A549 (cell line): Measurements from ENCODE around the gene CEBPG. TPM values are rescaled to one million over a fixed set of nuclear protein-coding genes. Genes with fewer than 3 reads are reported as not detected.

Source experiments
- ATAC-seq, 2 experiments: fragments of 200-7000 bp in 1 of 2; fragments of >200 bp in 1 of 2; cut with Nextera tagmentation in 1 of 2; cut with Tn5 transposase in 1 of 2; 3 replicates each; pipeline versions ENCODE4 v1.8.0 to v1.9.1; 2018 to 2020; ENCODE audit warnings: mild to moderate bottlenecking in 1 of 2, moderate library complexity in 1 of 2
- CTCF ChIA-PET: fragments of 300-600 bp; sonication (Branson Sonifier 250); formaldehyde crosslinking; extraction: SDS; loops from one replicate; lab custom pipeline; 2021; ENCODE audit warnings: antibody characterized with exemption, inconsistent platforms; lab: Yijun Ruan, JAX
- POLR2A ChIA-PET: fragments of 350-600 bp; formaldehyde crosslinking; extraction: SDS; loops from one replicate; lab custom pipeline; 2021; ENCODE audit warnings: antibody characterized with exemption, inconsistent platforms; lab: Yijun Ruan, JAX
- DNase-seq, 2 experiments: peaks; one replicate each; pipeline versions ENCODE4 v3.0.0 to v3.0.0-alpha.2; 2011 to 2016; ENCODE audit warnings: low read depth in 1 of 2, low spot score in 1 of 2
- FAIRE-seq: peaks from 2 replicates; lab custom pipeline; 2011; peaks lifted over from hg19 to GRCh38; lab: Jason Lieb, UNC
- H3K27ac ChIP-seq, 2 experiments: fragments of >200 bp; sonication (Bioruptor Twin); formaldehyde crosslinking; 3 replicates each; pipeline ENCODE4 v1.5.1; 2016 to 2017
- H3K4me1 ChIP-seq: fragments of >200 bp; sonication (Bioruptor Twin); formaldehyde crosslinking; 3 replicates; pipeline ENCODE4 v1.6.1; 2016
- H3K4me2 ChIP-seq: fragments of >200 bp; sonication (Bioruptor Twin); formaldehyde crosslinking; 3 replicates; pipeline ENCODE4 v1.6.1; 2016
- H3K4me3 ChIP-seq: fragments of >200 bp; sonication (Bioruptor Twin); formaldehyde crosslinking; 3 replicates; pipeline ENCODE4 v1.5.1; 2016
- H3K9me3 ChIP-seq: fragments of >200 bp; sonication (Bioruptor Twin); formaldehyde crosslinking; 3 replicates; pipeline ENCODE4 v1.6.1; 2016
- ATOH8 ChIP-seq: fragments of 250-450 bp; sonication (Bioruptor Pico); IDR thresholded peaks from 2 replicates; pipeline ENCODE4 v1.5.0; 2020; ENCODE audit warnings: low read depth, mild to moderate bottlenecking, moderate library complexity
- CBX2 ChIP-seq: fragments of 200-600 bp; sonication (generic); IDR thresholded peaks from 2 replicates; pipeline ENCODE4 v1.6.1; 2016; ENCODE audit warnings: low read depth, mild to moderate bottlenecking, borderline replicate concordance
- EHMT2 ChIP-seq: fragments of 200-600 bp; sonication (generic); IDR thresholded peaks from 2 replicates; pipeline ENCODE4 v1.6.1; 2016; ENCODE audit warnings: antibody characterized with exemption, low read depth, mild to moderate bottlenecking, moderate library complexity
- ELK1 ChIP-seq: fragments of 150-350 bp; IDR thresholded peaks from 2 replicates; pipeline ENCODE4 v1.6.1; 2014; ENCODE audit warnings: low read depth, mild to moderate bottlenecking, low read length
- EP300 ChIP-seq, 2 experiments: fragments of >200 bp; sonication (Bioruptor Twin); formaldehyde crosslinking; IDR thresholded peaks; 2 replicates in 1 of 2; 3 replicates in 1 of 2; pipeline ENCODE4 v1.6.1; 2016 to 2017
- FOSB ChIP-seq: fragments of 250-450 bp; sonication (Bioruptor Pico); IDR thresholded peaks from 2 replicates; pipeline ENCODE4 v1.5.0; 2020; ENCODE audit warnings: mild to moderate bottlenecking, moderate library complexity
- HES2 ChIP-seq: fragments of >200 bp; sonication (Bioruptor Twin); formaldehyde crosslinking; IDR thresholded peaks from 2 replicates; pipeline ENCODE4 v1.6.1; 2016
- HOXB5 ChIP-seq: fragments of 250-450 bp; sonication (Bioruptor Pico); IDR thresholded peaks from 2 replicates; pipeline ENCODE4 v1.5.0; 2020; ENCODE audit warnings: mild to moderate bottlenecking, moderate library complexity
- JUN ChIP-seq, 2 experiments: fragments of >200 bp; sonication (Bioruptor Twin); formaldehyde crosslinking; IDR thresholded peaks; 2 replicates in 1 of 2; 3 replicates in 1 of 2; pipeline ENCODE4 v1.6.1; 2016 to 2017
- JUNB ChIP-seq: fragments of >200 bp; sonication (Bioruptor Twin); formaldehyde crosslinking; IDR thresholded peaks from 2 replicates; pipeline ENCODE4 v1.6.1; 2016
- MAZ ChIP-seq: fragments of 150-350 bp; IDR thresholded peaks from 2 replicates; pipeline ENCODE4 v1.6.1; 2014; ENCODE audit warnings: antibody characterized with exemption, low read depth, low read length, borderline replicate concordance
- MYC ChIP-seq: IDR thresholded peaks from 2 replicates; pipeline ENCODE4 v1.6.1; 2012; ENCODE audit warnings: mild to moderate bottlenecking, inconsistent platforms, low read length, improper control_type of control experiment, borderline replicate concordance
- NFE2L2 ChIP-seq: fragments of 150-350 bp; conservative IDR thresholded peaks from 2 replicates; pipeline ENCODE4 v1.6.1; 2014; ENCODE audit warnings: low read length
- NPAS2 ChIP-seq: fragments of 250-450 bp; sonication (Bioruptor Pico); IDR thresholded peaks from 2 replicates; pipeline ENCODE4 v1.8.0; 2022; ENCODE audit warnings: mild to moderate bottlenecking, moderate library complexity, borderline replicate concordance
- NR3C1 ChIP-seq: fragments of >200 bp; sonication (Bioruptor Twin); formaldehyde crosslinking; IDR thresholded peaks from 3 replicates; pipeline ENCODE4 v1.6.1; 2017
- POLR2AphosphoS2 ChIP-seq: conservative IDR thresholded peaks from 2 replicates; pipeline ENCODE4 v1.6.1; 2012; ENCODE audit warnings: low read length, improper control_type of control experiment, inconsistent platforms
- REST ChIP-seq: fragments of 200-600 bp; sonication (generic); IDR thresholded peaks from 2 replicates; pipeline ENCODE4 v1.6.1; 2016; ENCODE audit warnings: antibody characterized with exemption, mild to moderate bottlenecking, moderate library complexity
- SREBF2 ChIP-seq: fragments of 450-650 bp; IDR thresholded peaks from 2 replicates; pipeline ENCODE4 v1.6.1; 2014; ENCODE audit warnings: mild to moderate bottlenecking, moderate library complexity
- TP53 ChIP-seq: fragments of 250-450 bp; sonication (Bioruptor Pico); IDR thresholded peaks from 2 replicates; pipeline ENCODE4 v1.5.0; 2021; ENCODE audit warnings: mild to moderate bottlenecking, moderate library complexity
- ZC3H11A ChIP-seq: fragments of 450-650 bp; IDR thresholded peaks from 2 replicates; pipeline ENCODE4 v1.6.1; 2014; ENCODE audit warnings: antibody characterized with exemption, mild to moderate bottlenecking
- ZFP36 ChIP-seq: fragments of 450-650 bp; IDR thresholded peaks from 2 replicates; pipeline ENCODE4 v1.6.1; 2014; ENCODE audit warnings: borderline replicate concordance; ENCODE audit not compliant: partially characterized antibody
- ZNF302 ChIP-seq: fragments of 250-450 bp; sonication (Bioruptor Pico); IDR thresholded peaks from 2 replicates; pipeline ENCODE4 v1.9.0; 2021; ENCODE audit warnings: inconsistent platforms, mild to moderate bottlenecking, moderate library complexity
- WGBS: methylation state at CpG from one replicate; pipeline ENCODE4 v1.1.6; 2017; ENCODE audit errors: missing lambda C conversion rate; 5-methylcytosine and 5-hydroxymethylcytosine counted together
- polyA plus RNA-seq, 4 experiments: library from polyadenylated mRNA; depleted of rRNA in 3 of 4; stranded (reverse); fragments of >200 nt; fragmentation: RNase III in 1 of 4; extraction: RNeasy Plus Mini Kit Qiagen cat#74134 plus additional on column Dnase treatment in 1 of 4; gene quantifications; 2 replicates in 3 of 4; 3 replicates in 1 of 4; pipeline ENCODE4 v1.2.3, GENCODE V29; 2011 to 2017
- TF ChIP-seq, protein P1 (sequence below): fragments of >200 bp; sonication (Bioruptor Twin); formaldehyde crosslinking; IDR thresholded peaks from 3 replicates; pipeline ENCODE4 v1.6.1; 2016
- TF ChIP-seq, protein P2 (sequence below): fragments of >200 bp; sonication (Bioruptor Twin); formaldehyde crosslinking; IDR thresholded peaks from 3 replicates; pipeline ENCODE4 v1.5.1; 2016

CEBPG gene
- polyA plus RNA-seq, 2 of the 4 experiments (the other 2 are of a cell fraction) = 34.3 to 138 TPM

- TF ChIP-seq NR3C1 (no peak), ZFP36 (no peak), POLR2AphosphoS2 (no peak), EP300 (IDR thresholded peaks at IDR 0.05) (no peak), ZNF302 (CRISPR knock-in tag) (no peak), HOXB5 (no peak), TP53 (CRISPR knock-in tag) (no peak), ZC3H11A (no peak), JUN (IDR thresholded peaks at IDR 0.05) (no peak), JUNB (no peak), ELK1 (no peak), MYC (no peak), SREBF2 (no peak), HES2 (no peak), MAZ (no peak), EHMT2 (no peak), CBX2 (no peak), ATOH8 (CRISPR knock-in tag) (no peak)
- TF ChIP-seq, protein P1, sequence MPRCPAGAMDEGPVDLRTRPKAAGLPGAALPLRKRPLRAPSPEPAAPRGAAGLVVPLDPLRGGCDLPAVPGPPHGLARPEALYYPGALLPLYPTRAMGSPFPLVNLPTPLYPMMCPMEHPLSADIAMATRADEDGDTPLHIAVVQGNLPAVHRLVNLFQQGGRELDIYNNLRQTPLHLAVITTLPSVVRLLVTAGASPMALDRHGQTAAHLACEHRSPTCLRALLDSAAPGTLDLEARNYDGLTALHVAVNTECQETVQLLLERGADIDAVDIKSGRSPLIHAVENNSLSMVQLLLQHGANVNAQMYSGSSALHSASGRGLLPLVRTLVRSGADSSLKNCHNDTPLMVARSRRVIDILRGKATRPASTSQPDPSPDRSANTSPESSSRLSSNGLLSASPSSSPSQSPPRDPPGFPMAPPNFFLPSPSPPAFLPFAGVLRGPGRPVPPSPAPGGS = no peak
- TF ChIP-seq, protein P2, sequence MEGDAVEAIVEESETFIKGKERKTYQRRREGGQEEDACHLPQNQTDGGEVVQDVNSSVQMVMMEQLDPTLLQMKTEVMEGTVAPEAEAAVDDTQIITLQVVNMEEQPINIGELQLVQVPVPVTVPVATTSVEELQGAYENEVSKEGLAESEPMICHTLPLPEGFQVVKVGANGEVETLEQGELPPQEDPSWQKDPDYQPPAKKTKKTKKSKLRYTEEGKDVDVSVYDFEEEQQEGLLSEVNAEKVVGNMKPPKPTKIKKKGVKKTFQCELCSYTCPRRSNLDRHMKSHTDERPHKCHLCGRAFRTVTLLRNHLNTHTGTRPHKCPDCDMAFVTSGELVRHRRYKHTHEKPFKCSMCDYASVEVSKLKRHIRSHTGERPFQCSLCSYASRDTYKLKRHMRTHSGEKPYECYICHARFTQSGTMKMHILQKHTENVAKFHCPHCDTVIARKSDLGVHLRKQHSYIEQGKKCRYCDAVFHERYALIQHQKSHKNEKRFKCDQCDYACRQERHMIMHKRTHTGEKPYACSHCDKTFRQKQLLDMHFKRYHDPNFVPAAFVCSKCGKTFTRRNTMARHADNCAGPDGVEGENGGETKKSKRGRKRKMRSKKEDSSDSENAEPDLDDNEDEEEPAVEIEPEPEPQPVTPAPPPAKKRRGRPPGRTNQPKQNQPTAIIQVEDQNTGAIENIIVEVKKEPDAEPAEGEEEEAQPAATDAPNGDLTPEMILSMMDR = no peak
- no peak overlapping the region for H3K27ac ChIP-seq
- ChIA-PET POLR2A (no interaction called here), CTCF (interaction anchor here (0.5 to 2.4 kb wide), 8 partner anchors 10 to 99 kb away, joined by 3 to 5 read pairs (median 3); partner anchors contain the start of gene CEBPA)
- DNase-seq = no peak
- 0 out of 3 replicates have a peak, but pooled peaks cover 3% of the 10 kb centered on the region for H3K9me3 ChIP-seq
- no peak for FAIRE-seq
- peaks cover 3% of the 10 kb centered on the region; the same call in 1 of the 3 replicates for H3K4me1 ChIP-seq
- H3K4me2 ChIP-seq = no peak overlapping the region
- peak; percentile 43 to 51; a peak in 1 of 6 replicates for ATAC-seq
- WGBS = 53% methylated on average over 3 of the region's 3 CpGs
- H3K4me3 ChIP-seq = no peak overlapping the region
Observed at GRCh38 chr19:33333642-33334041, 39.9 kb upstream of the CEBPG start.

GRCh38 chr19:33334271-33334670 is 39.2 kb upstream of the CEBPG start:
- no peak overlapping the region for H3K27ac ChIP-seq
- WGBS = 85% methylated on average over 3 of the region's 3 CpGs
- TF ChIP-seq FOSB (CRISPR knock-in tag) (no peak), NFE2L2 (no peak), CBX2 (no peak), REST (no peak), NPAS2 (no peak)
- no peak for DNase-seq
- H3K4me3 ChIP-seq = no peak overlapping the region
- peaks cover 3% of the 10 kb centered on the region; the same call in 1 of the 3 replicates for H3K4me1 ChIP-seq
- H3K9me3 ChIP-seq = 0 out of 3 replicates have a peak, but pooled peaks cover 3% of the 10 kb centered on the region
- no peak overlapping the region for H3K4me2 ChIP-seq
- peak; percentile 84 for FAIRE-seq
- CTCF ChIA-PET = interaction anchor here (0.5 to 2.4 kb wide), 10 partner anchors 10 to 99 kb away, joined by 3 to 5 read pairs (median 3); partner anchors contain the start of gene CEBPA
- POLR2A ChIA-PET = no interaction called here
- no peak for ATAC-seq
